Ascending aorta (tissue), 2 donors: Measurements from ENCODE around the gene FRY. TPM values are rescaled to one million over a fixed set of nuclear protein-coding genes. Genes with fewer than 3 reads are reported as not detected.

Source experiments
- DNase-seq, 2 donors: peaks; one replicate each; pipeline ENCODE4 v3.0.0-alpha.2; 2019; ENCODE audit warnings: low spot score in 2 of 2
- H3K27ac ChIP-seq, 2 donors: fragments of 200-600 bp; sonication (generic); one replicate each; pipeline ENCODE4 v1.5.1; 2016 to 2017; ENCODE audit warnings: mild to moderate bottlenecking in 1 of 2
- H3K27me3 ChIP-seq: fragments of 200-600 bp; sonication (generic); one replicate; pipeline ENCODE4 v1.5.1; 2017
- H3K36me3 ChIP-seq, 2 donors: fragments of 200-600 bp; sonication (generic); one replicate each; pipeline ENCODE4 v1.5.1; 2016
- H3K4me1 ChIP-seq, 2 donors: fragments of 200-600 bp; sonication (generic); one replicate each; pipeline ENCODE4 v1.5.1; 2016 to 2017; ENCODE audit warnings: mild to moderate bottlenecking in 1 of 2
- H3K4me3 ChIP-seq, 2 donors: fragments of 200-600 bp; sonication (generic); one replicate each; pipeline ENCODE4 v1.5.1; 2016 to 2017; ENCODE audit warnings: mild to moderate bottlenecking in 1 of 2
- H3K9me3 ChIP-seq, 2 donors: fragments of 200-600 bp; sonication (generic); one replicate each; pipeline ENCODE4 v1.5.1; 2016
- CTCF ChIP-seq, 3 experiments: fragments of 200-600 bp in 2 of 3; fragments of 450-650 bp in 1 of 3; sonication (generic) in 2 of 3; IDR thresholded peaks; one replicate each; pipeline ENCODE4 v1.5.1; 2016 to 2019; ENCODE audit warnings: antibody characterized with exemption in 3 of 3, mild to moderate bottlenecking in 1 of 3, moderate library complexity in 1 of 3
- intact Hi-C: fragments of 100-400 bp; cut with DNase I; formaldehyde crosslinking; loops from one replicate; pipeline ENCODE4 v1.15.1; 2023
- total RNA-seq: library from RNA; depleted of rRNA; stranded (reverse); fragments of >200 nt; gene quantifications from one replicate; pipeline ENCODE4 v1.1.0, GENCODE V29; 2016

FRY gene
- total RNA-seq, 1 donor from 2014 or later: 115 TPM

- no peaks in the 10 kb centered on the region for H3K27me3 ChIP-seq
- no peak for DNase-seq
- TF ChIP-seq CTCF (IDR thresholded peaks at IDR 0.05): no peak
- H3K27ac ChIP-seq: no peak overlapping the region
- no peaks in the 10 kb centered on the region for H3K4me1 ChIP-seq
- H3K4me3 ChIP-seq: no peak overlapping the region
- intact Hi-C loops: no loop called here
- H3K9me3 ChIP-seq: no peaks in the 10 kb centered on the region
- H3K36me3 ChIP-seq: peaks cover 21 to 48% of the 10 kb centered on the region in 2 donors
These were observed 190.6 kb downstream of the FRY start for GRCh38 chr13:32222046-32222676.

- intact Hi-C loops: no loop called here
- Histone ChIP-seq H3K4me1 (no peaks in the 10 kb centered on the region), H3K27ac (peak overlapping the region in 1 of 2 donors; percentile 51), H3K4me3 (no peak overlapping the region), H3K27me3 (no peaks in the 10 kb centered on the region), H3K9me3 (no peaks in the 10 kb centered on the region), H3K36me3 (peaks cover 19 to 57% of the 10 kb centered on the region in 2 donors)
- TF ChIP-seq CTCF (IDR thresholded peaks at IDR 0.05): no peak
- DNase-seq: no peak
These were observed 193.3 kb downstream of the FRY start for GRCh38 chr13:32224916-32225315.

- no peaks in the 10 kb centered on the region for H3K4me1 ChIP-seq
- H3K27ac ChIP-seq: peak overlapping the region in 1 of 2 donors; percentile 51
- no peak overlapping the region for H3K4me3 ChIP-seq
- no peaks in the 10 kb centered on the region for H3K27me3 ChIP-seq
- TF ChIP-seq CTCF (IDR thresholded peaks at IDR 0.05): no peak
- DNase-seq: no peak
- peaks cover 19 to 52% of the 10 kb centered on the region in 2 donors for H3K36me3 ChIP-seq
- intact Hi-C loops: no loop called here
- H3K9me3 ChIP-seq: no peaks in the 10 kb centered on the region
These were observed 193.9 kb downstream of the FRY start for GRCh38 chr13:32225481-32225931.

- DNase-seq: no peak
- intact Hi-C loops: no loop called here
- Histone ChIP-seq H3K27ac (no peak overlapping the region), H3K27me3 (no peaks in the 10 kb centered on the region), H3K4me1 (no peaks in the 10 kb centered on the region), H3K9me3 (no peaks in the 10 kb centered on the region), H3K4me3 (no peak overlapping the region), H3K36me3 (peaks cover 24 to 50% of the 10 kb centered on the region in 2 donors)
- TF ChIP-seq CTCF (IDR thresholded peaks at IDR 0.05): no peak
These were observed 196.9 kb downstream of the FRY start for GRCh38 chr13:32228330-32229041.

- Histone ChIP-seq H3K4me1 (no peaks in the 10 kb centered on the region), H3K4me3 (no peak overlapping the region), H3K27me3 (no peaks in the 10 kb centered on the region), H3K27ac (no peak overlapping the region), H3K36me3 (peaks cover 24 to 56% of the 10 kb centered on the region in 2 donors), H3K9me3 (no peaks in the 10 kb centered on the region)
- no peak for DNase-seq
- no peak for TF ChIP-seq CTCF (IDR thresholded peaks at IDR 0.05)
- intact Hi-C loops: no loop called here
These were observed 197.9 kb downstream of the FRY start for GRCh38 chr13:32229443-32229842.
